ENCODE data around the gene MAPK10. TPM values are rescaled to one million over a fixed set of nuclear protein-coding genes. Genes with fewer than 3 reads are reported as not detected.
"Not testable (repeated sequence)": the region's sequence is repeated elsewhere in the genome, so short reads cannot be mapped to it uniquely, and the experiment has no call there.

Gene MAPK10
- total RNA-seq, 1 donor from 2014 or later: 178 TPM

DNA sequence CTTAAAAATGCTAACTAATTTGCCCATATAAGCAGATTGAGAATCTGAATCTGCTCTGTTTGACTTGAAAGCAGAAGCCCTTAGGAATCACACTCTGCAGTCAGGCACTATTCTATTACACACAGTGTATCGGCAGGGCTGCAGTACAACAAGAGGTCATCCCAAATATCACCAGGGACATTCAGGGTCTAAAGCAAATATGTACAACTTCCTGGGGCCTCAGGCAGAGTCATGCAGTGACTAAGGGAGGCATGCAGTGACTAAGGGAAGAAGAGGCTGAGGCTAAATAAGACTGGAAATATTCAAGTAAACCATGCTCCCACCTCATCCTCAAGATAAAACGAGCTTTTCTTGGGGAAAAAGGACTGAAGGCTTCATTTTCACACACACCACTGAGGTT is 20.9 kb downstream of the MAPK10 start:
- DNase-seq (ENCODE audit: low spot score): no peak

DNA sequence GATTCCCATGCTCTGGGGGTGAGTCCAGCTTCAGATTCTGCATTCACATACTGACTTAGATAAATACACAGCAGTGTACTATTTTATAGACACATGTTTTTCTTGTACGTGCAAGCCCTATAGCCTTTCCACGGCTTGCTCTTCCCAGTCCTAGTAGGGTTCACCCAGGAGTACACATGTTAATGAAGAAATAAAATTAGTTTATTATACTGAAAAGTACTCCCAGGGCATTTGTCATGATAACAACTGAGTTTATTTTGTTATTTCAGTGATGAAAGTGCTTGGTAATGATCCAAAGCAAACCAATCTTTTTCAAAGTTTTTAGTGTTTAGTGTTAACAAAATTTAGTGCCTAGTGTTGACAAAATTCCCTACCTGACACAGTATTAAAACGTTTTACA is 21.3 kb downstream of the MAPK10 start:
- DNase-seq (ENCODE audit: low spot score): no peak

DNA sequence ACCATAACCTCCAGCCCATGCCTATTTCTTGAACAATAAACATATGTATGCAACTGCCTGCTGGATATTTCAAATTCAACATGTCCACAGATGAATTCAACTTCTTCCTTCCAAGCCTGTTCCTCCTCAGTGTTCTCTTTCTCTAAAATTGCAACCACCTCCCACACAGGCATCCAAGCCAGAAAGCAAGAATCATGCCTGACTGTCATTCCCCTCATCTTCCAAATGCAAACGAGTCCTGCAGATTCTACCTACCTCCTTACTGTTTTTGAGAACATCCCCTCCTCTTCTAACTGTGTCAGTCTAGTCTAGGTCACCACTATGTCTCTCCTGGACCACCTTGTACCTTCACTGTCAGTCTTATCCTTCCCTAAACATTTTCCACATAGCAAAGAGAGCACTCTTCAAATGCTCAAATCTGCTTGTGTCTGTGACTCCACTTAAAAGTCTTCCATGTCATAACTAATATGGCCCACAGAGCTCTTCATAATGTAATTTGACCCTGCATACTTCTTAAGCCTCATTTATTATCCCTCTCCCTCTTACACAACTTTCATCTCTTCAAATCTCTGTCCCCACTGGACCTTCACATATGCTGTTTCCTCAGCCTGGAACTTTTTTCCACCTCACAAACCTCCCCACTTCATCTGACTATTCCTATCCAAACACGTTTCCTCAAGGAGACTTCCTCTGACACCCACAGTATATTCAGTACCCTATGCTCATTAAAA is 25.7 kb downstream of the MAPK10 start:
- DNase-seq (ENCODE audit: low spot score): no peak

DNA sequence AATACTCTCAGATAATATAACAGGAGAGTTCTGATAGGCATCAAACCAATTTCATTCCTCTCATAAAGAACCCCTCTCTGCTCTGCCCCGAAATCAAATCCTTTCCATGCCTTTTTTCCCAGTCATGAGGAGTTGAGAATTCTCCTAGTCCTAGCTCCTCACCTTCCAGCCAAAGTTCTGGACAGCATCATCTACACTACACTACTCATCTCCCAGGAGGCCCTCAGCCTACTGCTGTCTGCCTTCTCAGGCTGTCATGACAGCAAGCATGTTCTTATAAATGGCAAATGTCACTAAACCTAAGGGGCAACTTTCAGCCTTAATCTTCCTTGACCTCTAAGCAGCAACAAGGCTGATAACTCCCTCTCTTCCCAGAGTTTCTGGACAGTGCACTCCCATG is 26.6 kb downstream of the MAPK10 start:
- DNase-seq (ENCODE audit: low spot score): no peak

DNA sequence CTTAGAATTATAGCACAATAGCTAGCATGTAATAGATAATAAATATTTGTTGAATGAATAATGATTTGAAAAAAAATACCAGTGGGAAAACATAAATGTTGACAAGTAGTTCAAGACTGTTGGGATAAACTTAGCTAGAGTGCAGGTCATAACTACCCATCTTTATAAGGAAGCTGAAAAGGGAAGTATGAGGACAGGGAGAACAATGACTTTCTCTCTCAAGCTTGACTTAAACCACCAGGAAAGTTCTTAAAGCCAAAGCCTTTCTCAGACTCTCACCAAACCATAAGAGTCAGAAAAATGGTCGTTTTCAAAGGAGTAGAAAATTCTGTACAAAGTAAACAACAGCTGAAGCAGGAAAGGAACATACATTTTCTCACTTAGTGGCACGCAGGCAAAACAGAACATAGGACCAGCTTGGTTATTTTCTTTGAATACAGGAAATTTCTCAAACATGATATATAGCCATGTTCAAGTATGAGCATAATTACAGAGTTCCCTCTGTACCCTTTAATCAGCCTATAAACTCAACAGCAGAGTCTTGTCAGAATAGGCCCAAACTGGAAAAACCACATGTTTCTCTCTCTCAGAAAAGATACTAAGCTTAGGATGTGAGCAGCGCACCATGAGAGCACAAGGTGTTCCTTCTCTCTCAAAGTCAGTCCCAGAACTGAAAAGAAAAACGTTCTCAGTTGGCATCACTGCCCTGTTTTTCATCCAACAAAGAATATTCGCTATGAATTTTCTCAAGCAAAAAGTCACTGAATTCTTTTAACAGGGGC is 28.7 kb downstream of the MAPK10 start:
- DNase-seq (ENCODE audit: low spot score): no peak

DNA sequence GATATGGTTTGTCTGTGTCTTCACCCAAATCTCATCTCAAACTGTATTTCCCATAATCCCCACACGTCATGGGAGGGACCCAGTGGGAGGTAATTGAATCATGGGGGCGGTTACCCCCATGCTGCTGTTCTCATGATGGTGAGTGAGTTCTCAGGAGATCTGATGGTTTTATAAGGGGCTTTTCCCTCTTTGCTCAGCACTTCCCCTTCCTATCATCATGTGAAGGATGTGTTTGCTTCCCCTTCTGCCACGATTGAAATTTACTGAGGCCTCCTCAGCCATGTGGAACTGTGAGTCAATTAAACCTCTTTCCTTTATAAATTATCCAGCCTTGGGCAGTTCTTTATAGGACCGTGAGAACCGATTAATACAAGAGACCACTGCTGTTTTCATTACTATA is 29.4 kb downstream of the MAPK10 start:
- not testable (repeated sequence) for DNase-seq (ENCODE audit: low spot score)

DNA sequence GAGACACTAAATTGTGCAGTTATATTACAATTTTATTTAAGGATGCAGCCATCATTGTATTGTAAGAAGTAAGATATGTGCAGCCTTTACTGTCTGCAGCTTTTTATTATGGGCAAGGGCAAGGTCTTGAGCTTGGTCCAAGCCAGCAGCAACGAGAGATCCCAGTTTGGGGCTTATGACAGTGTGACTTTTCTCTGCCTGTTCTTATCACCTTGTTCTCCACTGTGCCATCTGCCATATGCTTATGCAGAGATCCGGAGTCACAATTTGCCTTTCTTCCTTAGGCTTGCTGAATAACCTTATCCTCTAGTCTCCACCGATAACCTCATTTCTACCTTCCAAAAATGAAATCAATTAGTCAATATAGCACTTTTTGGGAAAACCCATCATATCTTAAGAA is 30.4 kb downstream of the MAPK10 start:
- DNase-seq (ENCODE audit: low spot score): no peak

DNA sequence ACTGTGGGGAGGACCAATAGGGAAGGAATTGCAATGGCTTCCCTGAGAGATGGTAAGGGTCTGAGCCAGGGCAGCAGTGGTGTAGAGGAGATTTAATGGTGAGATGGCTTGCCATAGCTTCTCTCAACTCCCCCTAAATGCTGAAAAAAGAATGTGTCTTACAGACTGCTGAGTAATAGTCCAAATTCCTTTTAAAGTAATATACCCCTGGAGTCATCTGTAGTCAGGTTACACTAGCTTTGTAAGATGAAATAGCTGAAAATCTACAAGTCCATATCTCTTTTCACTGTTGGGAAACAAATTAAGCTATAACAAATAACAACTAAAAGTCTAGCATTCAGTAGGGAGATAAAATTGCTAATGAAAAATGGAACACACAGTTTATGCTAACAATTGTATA is 33.5 kb downstream of the MAPK10 start:
- DNase-seq (ENCODE audit: low spot score): no peak

DNA sequence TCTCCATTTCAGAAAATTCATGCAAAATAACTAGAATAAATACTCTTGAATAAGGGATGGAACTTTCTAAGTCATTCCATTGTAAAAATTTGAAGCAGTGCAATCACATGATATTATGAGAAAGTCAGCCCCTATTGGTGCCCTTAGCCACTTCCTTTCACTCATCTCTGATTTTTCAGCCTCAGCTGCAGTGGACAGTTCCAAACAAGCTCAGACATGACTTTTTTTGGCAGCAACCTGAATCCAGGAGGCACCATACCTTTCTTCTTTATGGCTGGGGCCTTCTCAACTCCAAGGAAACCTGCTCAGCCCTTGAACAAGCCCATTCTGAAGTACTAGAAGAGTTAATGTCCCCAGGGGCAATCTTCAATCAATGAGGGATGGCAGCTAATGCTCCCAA is 40.5 kb downstream of the MAPK10 start:
- DNase-seq (ENCODE audit: low spot score): no peak

DNA sequence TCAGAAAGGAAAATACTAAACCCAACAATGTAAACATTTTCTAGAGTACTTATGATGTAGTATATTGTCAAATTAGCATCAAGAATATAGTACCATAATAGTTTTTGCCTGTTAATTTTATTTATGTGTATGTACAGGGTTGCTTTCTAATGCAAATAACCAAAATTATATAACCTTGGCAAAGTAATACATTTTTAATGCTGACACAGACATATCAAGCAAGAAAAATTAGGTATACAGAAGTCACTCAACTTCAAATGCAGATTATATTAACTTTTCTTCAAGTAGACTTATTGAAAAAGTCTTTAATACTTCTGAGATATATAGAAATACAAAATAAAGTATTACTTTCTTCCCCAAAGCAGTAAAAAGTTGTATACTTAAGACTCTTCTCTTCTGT is 44.3 kb downstream of the MAPK10 start:
- no peak for DNase-seq (ENCODE audit: low spot score)

DNA sequence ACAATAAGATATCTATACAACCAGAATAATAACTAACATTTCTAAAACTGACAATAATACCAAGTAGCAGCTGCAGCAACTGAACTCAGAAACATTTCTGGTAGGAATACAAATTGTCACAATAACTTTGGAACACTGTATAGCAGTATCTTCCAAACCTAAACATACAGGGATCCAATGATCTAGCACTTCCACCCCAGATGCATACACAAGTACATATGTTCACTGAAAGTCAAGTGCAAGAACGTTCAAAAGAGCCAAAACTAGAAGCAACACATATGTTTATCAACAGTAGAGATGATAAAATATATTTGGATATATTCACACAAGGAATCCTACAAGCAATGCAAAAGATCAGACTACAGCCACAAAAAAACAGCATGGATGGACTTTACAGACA is 46.2 kb downstream of the MAPK10 start:
- DNase-seq (ENCODE audit: low spot score): no peak

DNA sequence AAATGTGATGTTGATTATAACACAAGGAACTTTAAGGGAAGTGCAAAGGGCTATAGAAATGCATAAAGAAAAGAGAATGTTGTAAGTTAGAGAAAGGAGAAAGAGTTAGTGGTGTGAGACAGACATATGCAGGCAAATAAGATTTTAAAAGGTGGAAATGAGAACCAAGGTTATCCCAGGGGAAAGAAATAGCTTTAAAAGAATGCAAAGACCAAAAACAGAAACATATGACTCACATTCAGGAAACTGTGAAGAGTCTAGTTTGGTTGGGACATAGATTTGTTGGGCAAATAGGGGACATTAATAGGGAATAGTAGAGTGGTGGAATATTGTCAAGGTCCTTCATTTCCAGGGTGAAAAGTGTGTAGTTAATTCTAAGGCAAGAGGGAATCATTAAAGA is 52.4 kb downstream of the MAPK10 start:
- no peak for DNase-seq (ENCODE audit: low spot score)

DNA sequence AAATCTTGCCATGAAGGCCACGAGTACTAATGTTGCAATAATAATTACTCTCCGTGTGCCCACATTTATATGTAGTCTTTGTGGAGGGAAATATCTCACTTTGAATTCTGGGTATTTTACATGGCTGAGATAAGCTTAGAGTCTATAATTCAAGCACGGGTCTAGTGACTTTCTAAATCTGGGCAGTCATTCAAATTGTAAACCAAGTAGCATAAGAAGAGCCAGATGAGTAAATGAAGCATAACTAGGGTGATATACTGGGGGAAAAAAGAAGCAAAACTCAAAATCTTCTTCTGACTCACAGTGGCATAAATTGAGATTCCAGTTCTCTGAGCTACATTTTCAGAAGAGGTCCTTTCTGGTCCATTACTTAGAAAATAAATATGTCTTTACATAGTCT is 53.0 kb downstream of the MAPK10 start:
- no peak for DNase-seq (ENCODE audit: low spot score)

DNA sequence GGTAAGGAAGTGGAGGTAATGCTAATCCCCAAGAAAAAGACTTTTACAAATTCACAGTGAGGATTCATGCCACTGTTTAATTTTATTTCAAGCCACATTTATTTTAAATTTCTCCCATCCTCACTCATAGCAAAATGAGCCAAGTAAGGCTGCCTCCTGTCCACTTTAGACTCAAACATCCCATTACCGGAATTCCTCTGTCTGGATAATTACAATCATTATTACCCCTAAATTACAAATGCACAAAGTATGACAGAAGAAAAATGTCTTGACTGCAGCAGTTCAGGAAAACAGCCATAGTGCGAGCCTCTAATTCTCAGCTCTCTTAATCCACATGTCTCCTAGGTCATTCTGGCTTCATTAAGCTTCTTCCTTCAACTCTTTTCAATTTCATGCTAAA is 57.0 kb downstream of the MAPK10 start:
- DNase-seq (ENCODE audit: low spot score): no peak

DNA sequence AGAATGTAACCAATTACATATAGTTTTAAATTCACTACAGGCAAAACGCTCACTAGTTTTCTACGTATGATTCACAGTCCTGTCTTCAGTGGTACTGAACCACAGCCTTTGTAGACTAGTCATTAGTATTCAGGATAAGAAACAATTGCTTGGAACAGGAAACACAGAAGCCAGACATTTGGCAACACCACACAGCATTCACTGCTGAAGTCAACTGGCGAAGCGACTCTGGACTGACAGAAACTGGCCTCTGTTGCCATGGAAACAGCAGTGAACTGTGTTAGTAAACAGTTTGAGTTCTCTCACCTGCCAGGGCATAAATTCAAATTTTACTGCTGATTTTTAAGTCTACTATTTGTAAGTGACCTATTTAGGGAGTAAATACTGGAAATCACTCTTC is 57.6 kb downstream of the MAPK10 start:
- no peak for DNase-seq (ENCODE audit: low spot score)

DNA sequence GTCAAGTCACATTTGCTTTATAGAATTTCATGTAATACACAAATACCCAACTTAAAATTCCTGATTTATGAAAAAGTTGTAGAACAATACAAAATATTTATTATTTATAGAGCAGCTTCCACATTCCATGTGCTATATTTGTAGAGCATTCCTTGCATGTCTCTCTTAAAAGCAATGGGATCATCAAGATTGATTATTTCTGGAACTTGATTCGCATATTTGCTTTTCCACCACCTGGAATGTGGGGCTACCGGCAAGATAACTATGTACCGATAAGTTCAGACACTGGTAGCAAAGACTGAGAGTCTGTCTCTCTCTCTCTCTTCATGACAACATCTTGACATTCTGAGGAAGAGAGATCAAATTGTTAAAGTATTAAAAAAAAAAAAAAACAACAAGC is 59.3 kb downstream of the MAPK10 start:
- DNase-seq (ENCODE audit: low spot score): no peak

DNA sequence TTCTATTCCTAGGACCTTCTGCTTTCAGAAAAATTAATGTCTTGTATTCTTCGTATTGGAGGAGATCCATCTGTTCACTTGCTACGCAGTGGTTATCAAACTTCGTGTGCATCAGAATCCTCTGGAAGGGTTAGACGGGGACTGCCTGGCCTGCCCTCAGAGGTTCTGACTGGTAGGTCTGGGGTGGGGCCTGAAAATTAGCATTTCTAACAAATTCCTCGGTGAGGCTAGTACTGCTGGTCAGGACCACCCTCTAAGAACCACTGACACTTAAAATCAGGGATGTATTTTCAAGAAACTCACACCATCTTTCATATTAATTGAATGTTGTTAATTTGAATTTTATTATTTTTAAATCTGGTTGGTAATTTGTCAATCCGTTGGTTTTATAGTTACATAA is 63.0 kb downstream of the MAPK10 start:
- no peak for DNase-seq (ENCODE audit: low spot score)

DNA sequence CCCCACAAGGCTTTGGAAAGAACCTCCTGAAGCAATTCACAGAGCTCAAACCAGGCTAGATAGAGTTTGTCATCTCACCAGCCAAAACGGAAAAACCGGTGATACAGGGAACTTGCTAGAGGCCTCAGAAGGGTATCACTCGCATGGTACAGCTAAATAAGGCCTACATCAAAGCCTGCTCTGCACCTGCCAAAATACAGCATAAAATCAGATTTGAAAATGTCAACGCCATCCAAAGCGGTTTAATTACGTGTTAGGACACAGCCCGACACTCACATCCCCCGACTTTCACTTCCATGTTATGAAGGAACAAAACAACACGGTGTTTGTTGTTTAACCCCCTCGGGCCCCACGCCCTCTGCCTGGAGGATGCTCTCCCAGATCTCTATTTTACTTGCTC is 65.0 kb downstream of the MAPK10 start:
- DNase-seq (ENCODE audit: low spot score): no peak

DNA sequence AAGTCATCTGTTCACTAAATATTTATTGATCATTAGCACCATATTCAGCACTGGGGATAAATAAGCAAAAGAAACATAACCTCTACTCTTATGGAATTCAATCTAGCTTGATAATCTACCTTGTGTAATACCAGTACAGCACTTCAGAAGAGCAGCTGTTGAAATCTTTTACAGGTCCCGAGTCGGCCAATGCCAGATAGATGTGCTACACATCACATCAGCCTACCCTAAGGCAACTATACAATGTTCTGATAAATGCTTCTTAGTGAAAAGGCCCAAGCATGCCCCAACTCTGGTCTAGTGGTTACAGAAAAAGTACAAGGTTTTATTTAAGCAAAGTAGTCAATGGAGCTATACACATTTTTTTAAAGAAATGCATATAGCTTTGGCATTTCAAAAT is 68.7 kb downstream of the MAPK10 start:
- DNase-seq (ENCODE audit: low spot score): no peak

DNA sequence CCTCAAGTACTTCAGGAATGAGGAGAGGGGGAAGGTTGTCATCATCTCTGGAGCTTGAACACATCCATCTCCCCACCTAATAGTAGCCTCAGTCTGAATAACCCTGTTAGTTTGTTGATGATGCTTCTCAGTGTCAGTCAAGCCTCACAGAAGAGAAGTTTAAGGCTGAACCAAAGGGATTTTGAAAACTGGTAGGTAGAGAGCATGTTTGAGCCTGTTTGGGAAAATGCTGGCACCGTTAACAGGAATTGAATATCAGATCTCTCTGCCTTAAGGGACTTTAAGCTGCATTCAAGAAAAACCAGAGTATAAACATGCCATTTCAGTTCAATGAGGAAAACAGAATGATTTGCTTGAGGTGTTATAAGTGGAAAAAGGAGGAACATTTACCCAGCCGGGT is 73.1 kb downstream of the MAPK10 start:
- no peak for DNase-seq (ENCODE audit: low spot score)

DNA sequence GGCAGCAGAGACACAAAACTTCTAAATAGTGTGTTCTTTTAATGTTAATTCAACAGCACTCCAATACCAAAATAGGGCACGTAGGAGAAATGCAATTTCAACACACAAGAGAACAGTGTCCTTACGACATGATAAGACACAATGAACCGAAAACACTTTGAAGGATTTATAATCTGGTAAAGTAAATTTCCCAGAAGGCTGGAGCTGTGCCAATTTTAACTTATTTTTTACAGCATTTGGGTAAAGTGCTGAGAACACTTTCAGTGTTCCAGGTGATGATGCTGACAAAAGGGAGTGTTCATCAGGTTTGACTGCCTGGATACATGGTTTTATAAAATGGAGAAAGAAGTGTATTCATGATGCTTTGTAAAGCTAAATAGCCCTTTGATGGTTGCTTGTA is 76.5 kb downstream of the MAPK10 start:
- DNase-seq (ENCODE audit: low spot score): no peak

DNA sequence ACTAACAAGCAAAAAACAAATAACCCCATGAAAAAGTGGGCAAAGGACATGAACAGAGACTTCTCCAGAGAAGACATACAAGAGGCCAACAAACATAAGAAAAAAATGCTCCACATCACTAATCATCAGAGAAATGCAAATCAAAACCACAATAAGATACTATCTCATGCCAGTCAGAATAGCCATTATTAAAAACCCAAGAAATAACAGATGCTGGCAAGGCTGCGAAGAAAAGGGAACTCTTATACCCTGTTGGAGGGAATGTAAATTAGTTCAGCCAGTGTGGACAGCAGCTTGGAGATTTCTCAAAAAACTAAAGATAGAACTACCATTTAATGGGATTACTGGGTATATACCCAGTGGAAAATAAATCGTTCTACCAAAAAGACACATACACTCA is 79.6 kb downstream of the MAPK10 start:
- no peak for DNase-seq (ENCODE audit: low spot score)

DNA sequence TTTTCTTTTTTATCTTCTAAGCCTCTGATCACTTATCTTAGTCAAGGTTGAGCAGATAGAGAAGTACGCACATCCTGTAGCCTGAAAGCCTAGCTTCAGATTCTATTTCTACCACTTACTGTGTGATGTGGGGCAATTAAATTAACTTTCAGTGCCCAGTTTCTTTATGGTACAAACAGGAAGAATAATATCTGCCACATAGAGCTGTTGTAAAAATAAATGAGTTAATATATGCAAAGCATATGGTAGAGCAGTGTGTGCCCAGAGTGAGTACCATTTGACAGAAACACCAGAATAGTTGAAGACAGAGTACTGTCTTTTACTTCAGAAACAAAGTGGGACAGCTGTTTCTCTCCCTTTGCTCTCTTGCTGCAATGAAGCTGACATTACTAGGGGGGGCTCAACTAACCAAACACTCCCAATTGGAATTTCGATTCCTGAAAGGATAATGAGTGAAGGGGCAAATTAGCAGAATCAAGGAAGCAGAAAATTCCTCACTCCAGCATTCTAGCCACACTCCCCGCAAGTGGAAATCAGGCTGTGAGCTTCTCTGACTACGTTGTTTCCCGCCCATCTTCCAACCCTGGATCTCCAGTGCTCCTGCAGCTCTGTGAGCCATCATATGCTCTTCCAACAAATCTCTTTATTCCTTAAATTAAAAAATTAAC is 80.4 kb downstream of the MAPK10 start:
- DNase-seq (ENCODE audit: low spot score): no peak
